Islet of Langerhans (tissue), 1 donor: ENCODE data around the gene WDFY2.
A peak's percentile ranks its signal among the peaks of the same experiment; 100 is the strongest.

Source experiments
- FAIRE-seq: peaks from one replicate; lab custom pipeline; 2011; peaks lifted over from hg19 to GRCh38; lab: Jason Lieb, UNC

The WDFY2 gene

GRCh38 chr13:51772105-51772455, 187.8 kb downstream of the WDFY2 start:
- no peak for FAIRE-seq

- no peak for FAIRE-seq
Observed at GRCh38 chr13:51772781-51773180, 188.5 kb downstream of the WDFY2 start.

- FAIRE-seq, result no peak
Observed at GRCh38 chr13:51773515-51773914, 189.3 kb downstream of the WDFY2 start.

GRCh38 chr13:51776179-51776578, 191.9 kb downstream of the WDFY2 start:
- FAIRE-seq, result no peak

GRCh38 chr13:51777921-51778320, 193.7 kb downstream of the WDFY2 start:
- FAIRE-seq, result no peak

- no peak for FAIRE-seq
Observed at GRCh38 chr13:51778392-51778791, 194.1 kb downstream of the WDFY2 start.

GRCh38 chr13:51780099-51780498, 195.8 kb downstream of the WDFY2 start:
- no peak for FAIRE-seq

- FAIRE-seq, result no peak
Observed at GRCh38 chr13:51781246-51782022, 197.2 kb downstream of the WDFY2 start.

- no peak for FAIRE-seq
Observed at GRCh38 chr13:51782026-51782710, 197.9 kb downstream of the WDFY2 start.

GRCh38 chr13:51783428-51784094, 199.3 kb downstream of the WDFY2 start:
- no peak for FAIRE-seq

GRCh38 chr13:51784097-51784496, 199.8 kb downstream of the WDFY2 start:
- no peak for FAIRE-seq

GRCh38 chr13:51785712-51786424, 201.6 kb downstream of the WDFY2 start:
- FAIRE-seq, result peak; percentile 99

GRCh38 chr13:51786425-51787265, 202.4 kb downstream of the WDFY2 start:
- FAIRE-seq, result peak; percentile 47

GRCh38 chr13:51793570-51794271, 209.5 kb downstream of the WDFY2 start:
- no peak for FAIRE-seq

GRCh38 chr13:51794964-51795363, 210.7 kb downstream of the WDFY2 start:
- FAIRE-seq, result no peak

- FAIRE-seq, result no peak
Observed at GRCh38 chr13:51795419-51795818, 211.2 kb downstream of the WDFY2 start.

- no peak for FAIRE-seq
Observed at GRCh38 chr13:51796546-51796945, 212.3 kb downstream of the WDFY2 start.

- FAIRE-seq, result peak; percentile 97
Observed at GRCh38 chr13:51797664-51798488, 213.6 kb downstream of the WDFY2 start.

- FAIRE-seq, result no peak
Observed at GRCh38 chr13:51799261-51799660, 215.0 kb downstream of the WDFY2 start.

- no peak for FAIRE-seq
Observed at GRCh38 chr13:51800486-51800885, 216.2 kb downstream of the WDFY2 start.
